ENCODE data around the gene ST6GALNAC6.

The ST6GALNAC6 gene

DNA sequence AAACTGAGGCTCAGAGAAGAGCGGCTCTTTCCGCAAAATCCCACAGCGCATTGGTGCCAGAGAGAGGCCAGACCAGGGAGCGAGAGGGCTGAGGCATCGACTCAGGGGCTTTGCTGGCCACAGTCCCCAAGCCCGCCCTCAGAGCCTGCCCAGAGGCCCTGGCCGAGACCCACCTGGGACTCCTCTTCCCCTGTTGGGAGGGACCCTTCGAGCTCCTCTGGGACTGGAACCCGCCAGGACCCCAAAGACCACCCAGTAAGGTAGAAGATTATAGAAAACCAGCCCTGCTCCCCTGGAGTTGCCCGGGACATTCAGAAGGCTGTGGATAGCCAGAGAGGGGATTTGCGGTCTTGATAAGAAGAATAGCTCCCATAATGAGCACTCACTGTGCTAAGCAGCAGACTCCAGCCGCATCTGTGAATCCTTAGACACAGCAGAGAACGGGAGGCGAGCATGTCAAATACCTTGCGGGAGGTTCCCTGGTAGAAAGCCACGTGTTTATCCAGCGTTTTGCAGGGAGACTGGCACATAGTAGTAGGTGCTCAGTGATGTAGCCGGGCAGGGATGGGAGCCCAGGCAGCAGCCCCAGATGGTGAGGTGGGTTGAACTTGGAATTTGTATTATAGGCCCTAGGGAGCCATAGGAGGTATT lies 21.3 kb downstream of the ST6GALNAC6 start:
- H3K4me3 ChIP-seq (ENCODE audit: low read depth in 1 of 2, low read length in 1 of 2), result no peak overlapping the region
- TF ChIP-seq, protein P1, sequence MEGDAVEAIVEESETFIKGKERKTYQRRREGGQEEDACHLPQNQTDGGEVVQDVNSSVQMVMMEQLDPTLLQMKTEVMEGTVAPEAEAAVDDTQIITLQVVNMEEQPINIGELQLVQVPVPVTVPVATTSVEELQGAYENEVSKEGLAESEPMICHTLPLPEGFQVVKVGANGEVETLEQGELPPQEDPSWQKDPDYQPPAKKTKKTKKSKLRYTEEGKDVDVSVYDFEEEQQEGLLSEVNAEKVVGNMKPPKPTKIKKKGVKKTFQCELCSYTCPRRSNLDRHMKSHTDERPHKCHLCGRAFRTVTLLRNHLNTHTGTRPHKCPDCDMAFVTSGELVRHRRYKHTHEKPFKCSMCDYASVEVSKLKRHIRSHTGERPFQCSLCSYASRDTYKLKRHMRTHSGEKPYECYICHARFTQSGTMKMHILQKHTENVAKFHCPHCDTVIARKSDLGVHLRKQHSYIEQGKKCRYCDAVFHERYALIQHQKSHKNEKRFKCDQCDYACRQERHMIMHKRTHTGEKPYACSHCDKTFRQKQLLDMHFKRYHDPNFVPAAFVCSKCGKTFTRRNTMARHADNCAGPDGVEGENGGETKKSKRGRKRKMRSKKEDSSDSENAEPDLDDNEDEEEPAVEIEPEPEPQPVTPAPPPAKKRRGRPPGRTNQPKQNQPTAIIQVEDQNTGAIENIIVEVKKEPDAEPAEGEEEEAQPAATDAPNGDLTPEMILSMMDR (IDR thresholded peaks at IDR 0.05), result no peak
- H3K9me3 ChIP-seq, result no peaks in the 10 kb centered on the region
- H3K4me1 ChIP-seq (ENCODE audit: control insufficient read depth in 1 of 2, insufficient read depth in 1 of 2, low read depth in 1 of 2, low read length in 1 of 2), result peaks cover 0 to 7% of the 10 kb centered on the region in 2 experiments
- no peak overlapping the region for H3K27ac ChIP-seq
- H3K36me3 ChIP-seq, result no peaks in the 10 kb centered on the region
- peaks cover 32% of the 10 kb centered on the region for H3K27me3 ChIP-seq

DNA sequence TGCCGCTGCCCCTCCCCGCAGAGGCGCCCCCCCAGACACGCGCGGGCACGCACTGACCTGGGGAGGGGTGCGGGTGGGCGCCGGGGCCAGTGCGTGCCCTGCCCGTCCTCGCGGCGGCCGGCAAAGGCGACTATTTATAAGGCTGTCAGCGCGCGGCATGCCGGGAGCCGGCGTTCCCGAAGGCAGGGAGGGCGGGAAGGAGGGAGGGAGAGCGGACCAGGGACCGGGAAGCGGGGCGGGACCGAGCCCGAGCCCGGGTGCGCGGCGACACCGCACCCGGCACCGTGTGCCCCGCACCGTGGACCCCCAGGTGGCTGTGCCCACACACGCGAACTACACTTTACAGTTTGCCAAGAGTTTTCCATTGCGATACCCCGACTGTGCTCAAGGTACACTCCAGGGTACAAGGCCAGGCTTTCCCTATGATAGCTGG lies 21.8 kb downstream of the ST6GALNAC6 start, which contains the start of gene AK1:
Gene AK1, minus strand, starts transcription at position 110 of the 433 bp plus-strand sequence. CDS start 3,058 bp downstream, outside the sequence.
- Histone ChIP-seq H3K36me3 (no peaks in the 10 kb centered on the region), H3K27ac (no peak within 1 kb of the TSS), H3K9me3 (no peaks in the 10 kb centered on the region), H3K27me3 (peaks cover 32% of the 10 kb centered on the region), H3K4me3 (ENCODE audit: low read depth in 1 of 2, low read length in 1 of 2) (no peak within 1 kb of the TSS), H3K4me1 (ENCODE audit: control insufficient read depth in 1 of 2, insufficient read depth in 1 of 2, low read depth in 1 of 2, low read length in 1 of 2) (peaks cover 0 to 7% of the 10 kb centered on the region in 2 experiments)
- TF ChIP-seq, protein P1 (IDR thresholded peaks at IDR 0.05), result no peak

DNA sequence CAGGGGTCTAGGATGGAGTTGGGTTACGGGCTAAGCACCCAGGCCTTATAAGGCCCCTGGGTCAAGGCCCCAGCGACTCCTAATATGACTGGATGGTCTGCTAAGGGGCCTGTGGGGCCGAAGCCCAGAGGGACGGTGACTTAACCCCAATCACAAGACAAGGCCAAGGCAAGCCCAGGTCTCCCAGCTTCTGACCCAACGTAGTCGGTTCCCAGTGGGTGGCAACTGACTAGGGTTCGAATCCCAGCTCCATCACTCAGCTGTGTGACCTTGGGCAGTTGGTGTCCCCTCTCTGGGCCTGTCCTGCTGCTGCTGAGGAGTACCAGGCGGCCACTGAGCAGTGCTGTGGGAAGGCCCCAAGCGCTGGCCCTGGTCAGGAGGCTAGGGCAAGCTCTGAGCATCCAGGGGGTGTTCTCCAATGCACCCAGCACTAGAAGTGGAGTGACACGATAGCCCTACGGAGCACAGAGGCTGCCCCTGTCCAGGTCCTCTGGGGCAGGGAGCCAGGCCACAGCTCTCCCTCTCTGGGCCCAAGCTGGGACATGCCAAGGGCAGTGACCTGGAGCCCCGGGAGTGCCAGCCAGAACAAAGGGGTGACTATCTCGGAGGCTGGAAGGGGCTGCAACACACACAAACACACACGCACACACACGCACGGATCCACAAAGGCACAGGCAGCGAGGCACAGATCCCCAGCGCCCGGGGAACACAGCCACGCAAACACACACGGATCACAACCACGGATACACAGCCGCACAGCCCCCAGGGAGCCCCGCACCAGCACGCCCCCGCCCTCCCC lies 22.4 kb downstream of the ST6GALNAC6 start:
- Histone ChIP-seq H3K27me3 (peaks cover 32% of the 10 kb centered on the region), H3K9me3 (no peaks in the 10 kb centered on the region), H3K36me3 (no peaks in the 10 kb centered on the region), H3K4me1 (ENCODE audit: control insufficient read depth in 1 of 2, insufficient read depth in 1 of 2, low read depth in 1 of 2, low read length in 1 of 2) (peaks cover 0 to 7% of the 10 kb centered on the region in 2 experiments), H3K27ac (no peak overlapping the region), H3K4me3 (ENCODE audit: low read depth in 1 of 2, low read length in 1 of 2) (no peak overlapping the region)
- TF ChIP-seq, protein P1 (IDR thresholded peaks at IDR 0.05), result no peak

DNA sequence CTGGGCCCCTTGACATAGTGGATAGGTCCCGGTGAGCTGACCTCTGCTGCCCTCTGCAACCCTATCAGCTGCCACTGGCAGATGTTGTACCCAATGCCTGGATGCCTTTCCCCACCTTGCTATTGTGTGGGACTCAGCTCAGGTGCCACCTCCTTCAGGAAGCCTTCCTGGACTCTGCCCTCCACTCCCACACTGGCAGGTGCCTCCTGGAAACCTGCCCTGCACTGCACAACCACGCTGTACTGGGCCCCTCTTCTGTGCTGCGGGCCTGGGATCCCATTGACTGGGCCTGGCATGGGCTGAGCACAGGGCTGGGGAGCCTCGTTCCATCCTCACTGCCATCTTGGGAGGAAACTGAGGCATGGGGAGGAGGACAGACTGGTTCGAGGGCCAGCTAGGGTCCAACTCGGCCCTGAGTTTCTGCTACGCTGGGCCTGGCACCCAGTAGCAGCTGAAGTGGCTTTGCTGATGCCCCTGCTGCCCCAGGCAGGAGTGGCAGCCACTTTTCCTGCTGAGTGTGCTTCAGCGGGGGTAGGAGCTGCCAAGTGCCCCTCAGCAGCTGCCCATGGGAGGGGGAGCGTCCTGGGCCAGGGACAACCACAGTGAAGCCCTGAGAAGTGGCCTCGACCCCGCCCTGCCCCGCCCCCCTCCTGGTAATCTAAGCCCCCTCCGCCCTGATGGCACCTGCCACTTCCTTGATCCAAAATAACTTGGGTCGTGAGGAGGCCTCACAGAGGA lies 23.2 kb downstream of the ST6GALNAC6 start:
- peaks cover 0 to 7% of the 10 kb centered on the region in 2 experiments for H3K4me1 ChIP-seq (ENCODE audit: control insufficient read depth in 1 of 2, insufficient read depth in 1 of 2, low read depth in 1 of 2, low read length in 1 of 2)
- no peaks in the 10 kb centered on the region for H3K36me3 ChIP-seq
- no peak overlapping the region for H3K4me3 ChIP-seq (ENCODE audit: low read depth in 1 of 2, low read length in 1 of 2)
- H3K9me3 ChIP-seq, result no peaks in the 10 kb centered on the region
- H3K27ac ChIP-seq, result no peak overlapping the region
- peaks cover 32% of the 10 kb centered on the region for H3K27me3 ChIP-seq
- TF ChIP-seq, protein P1 (IDR thresholded peaks at IDR 0.05), result no peak

DNA sequence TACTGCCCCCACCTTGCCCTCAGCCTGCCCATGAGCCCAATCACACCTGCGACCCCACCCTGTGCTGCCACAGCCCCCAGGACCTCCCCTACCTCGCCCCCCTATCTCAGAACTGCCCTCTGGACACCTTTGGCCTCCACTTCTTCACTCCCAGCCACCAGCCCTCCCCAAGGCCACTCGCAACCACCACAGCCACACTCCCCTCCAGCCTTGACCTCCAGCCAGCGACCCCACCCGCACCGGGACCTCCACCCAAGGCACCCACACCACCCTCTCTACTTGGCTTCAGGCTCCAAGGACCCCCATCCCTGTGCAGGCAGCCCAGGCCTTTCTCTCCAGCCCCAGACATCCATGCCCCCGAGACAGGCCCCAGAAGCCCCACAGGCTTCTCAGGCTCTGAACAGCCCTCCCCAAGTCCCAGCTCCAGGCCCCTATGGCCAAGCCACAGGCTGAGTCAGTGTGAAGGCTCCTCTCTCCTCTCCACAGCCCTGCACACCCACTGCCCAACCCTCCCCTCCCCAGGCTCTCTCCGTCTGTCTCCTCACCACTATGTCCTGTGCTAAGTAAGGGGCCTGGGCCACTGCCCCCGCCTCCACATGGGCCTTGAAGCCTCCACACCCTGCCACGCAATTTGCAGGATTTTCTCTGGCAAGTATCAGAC lies 24.0 kb downstream of the ST6GALNAC6 start:
- Histone ChIP-seq H3K9me3 (no peaks in the 10 kb centered on the region), H3K27me3 (peaks cover 32% of the 10 kb centered on the region), H3K27ac (no peak overlapping the region), H3K4me1 (ENCODE audit: control insufficient read depth in 1 of 2, insufficient read depth in 1 of 2, low read depth in 1 of 2, low read length in 1 of 2) (peaks cover 0 to 7% of the 10 kb centered on the region in 2 experiments), H3K4me3 (ENCODE audit: low read depth in 1 of 2, low read length in 1 of 2) (no peak overlapping the region), H3K36me3 (no peaks in the 10 kb centered on the region)
- TF ChIP-seq, protein P1 (IDR thresholded peaks at IDR 0.05), result no peak

Measured in neutrophil (primary cell).